A549 (cell line): Measurements from ENCODE around the gene CD7. TPM values are rescaled to one million over a fixed set of nuclear protein-coding genes. Genes with fewer than 3 reads are reported as not detected.

Experiments used
- ATAC-seq, 2 experiments: fragments of 200-7000 bp in 1 of 2; fragments of >200 bp in 1 of 2; cut with Nextera tagmentation in 1 of 2; cut with Tn5 transposase in 1 of 2; 3 replicates each; pipeline versions ENCODE4 v1.8.0 to v1.9.1; 2018 to 2020; ENCODE audit warnings: mild to moderate bottlenecking in 1 of 2, moderate library complexity in 1 of 2
- CTCF ChIA-PET: fragments of 300-600 bp; sonication (Branson Sonifier 250); formaldehyde crosslinking; extraction: SDS; loops from one replicate; lab custom pipeline; 2021; ENCODE audit warnings: antibody characterized with exemption, inconsistent platforms; lab: Yijun Ruan, JAX
- POLR2A ChIA-PET: fragments of 350-600 bp; formaldehyde crosslinking; extraction: SDS; loops from one replicate; lab custom pipeline; 2021; ENCODE audit warnings: antibody characterized with exemption, inconsistent platforms; lab: Yijun Ruan, JAX
- DNase-seq, 2 experiments: peaks; one replicate each; pipeline versions ENCODE4 v3.0.0 to v3.0.0-alpha.2; 2011 to 2016; ENCODE audit warnings: low read depth in 1 of 2, low spot score in 1 of 2
- FAIRE-seq: peaks from 2 replicates; lab custom pipeline; 2011; peaks lifted over from hg19 to GRCh38; lab: Jason Lieb, UNC
- H3K27ac ChIP-seq, 2 experiments: fragments of >200 bp; sonication (Bioruptor Twin); formaldehyde crosslinking; 3 replicates each; pipeline ENCODE4 v1.5.1; 2016 to 2017
- H3K4me1 ChIP-seq: fragments of >200 bp; sonication (Bioruptor Twin); formaldehyde crosslinking; 3 replicates; pipeline ENCODE4 v1.6.1; 2016
- H3K4me2 ChIP-seq: fragments of >200 bp; sonication (Bioruptor Twin); formaldehyde crosslinking; 3 replicates; pipeline ENCODE4 v1.6.1; 2016
- H3K4me3 ChIP-seq: fragments of >200 bp; sonication (Bioruptor Twin); formaldehyde crosslinking; 3 replicates; pipeline ENCODE4 v1.5.1; 2016
- H3K9me3 ChIP-seq: fragments of >200 bp; sonication (Bioruptor Twin); formaldehyde crosslinking; 3 replicates; pipeline ENCODE4 v1.6.1; 2016
- BHLHE40 ChIP-seq: IDR thresholded peaks from 2 replicates; pipeline ENCODE4 v1.6.1; 2012; ENCODE audit warnings: low read depth, low read length, inconsistent platforms
- CEBPB ChIP-seq, 2 experiments: fragments of >200 bp in 1 of 2; sonication (Bioruptor Twin) in 1 of 2; formaldehyde crosslinking in 1 of 2; IDR thresholded peaks; 2 replicates each; pipeline ENCODE4 v1.6.1; 2012 to 2016
- EHF ChIP-seq: fragments of 250-450 bp; sonication (Bioruptor Pico); IDR thresholded peaks from 2 replicates; pipeline ENCODE4 v1.5.0; 2020; ENCODE audit warnings: mild to moderate bottlenecking
- EHMT2 ChIP-seq: fragments of 200-600 bp; sonication (generic); IDR thresholded peaks from 2 replicates; pipeline ENCODE4 v1.6.1; 2016; ENCODE audit warnings: antibody characterized with exemption, low read depth, mild to moderate bottlenecking, moderate library complexity
- ESRRA ChIP-seq: fragments of 150-350 bp; IDR thresholded peaks from 2 replicates; pipeline ENCODE4 v1.6.1; 2014; ENCODE audit warnings: mild to moderate bottlenecking, low read length, borderline replicate concordance
- FOSB ChIP-seq: fragments of 250-450 bp; sonication (Bioruptor Pico); IDR thresholded peaks from 2 replicates; pipeline ENCODE4 v1.5.0; 2020; ENCODE audit warnings: mild to moderate bottlenecking, moderate library complexity
- HDAC2 ChIP-seq: fragments of 200-600 bp; sonication (generic); IDR thresholded peaks from 2 replicates; pipeline ENCODE4 v1.6.1; 2016
- KDM1A ChIP-seq: fragments of 200-600 bp; sonication (generic); IDR thresholded peaks from 2 replicates; pipeline ENCODE4 v1.6.1; 2016; ENCODE audit warnings: low read depth, mild to moderate bottlenecking
- MAZ ChIP-seq: fragments of 150-350 bp; IDR thresholded peaks from 2 replicates; pipeline ENCODE4 v1.6.1; 2014; ENCODE audit warnings: antibody characterized with exemption, low read depth, low read length, borderline replicate concordance
- MYC ChIP-seq: IDR thresholded peaks from 2 replicates; pipeline ENCODE4 v1.6.1; 2012; ENCODE audit warnings: mild to moderate bottlenecking, inconsistent platforms, low read length, improper control_type of control experiment, borderline replicate concordance
- NR3C1 ChIP-seq: fragments of >200 bp; sonication (Bioruptor Twin); formaldehyde crosslinking; IDR thresholded peaks from 3 replicates; pipeline ENCODE4 v1.6.1; 2017
- PHF8 ChIP-seq: fragments of 200-600 bp; sonication (generic); IDR thresholded peaks from 2 replicates; pipeline ENCODE4 v1.6.1; 2016; ENCODE audit warnings: low read depth, mild to moderate bottlenecking, antibody characterized with exemption, moderate library complexity, borderline replicate concordance
- POLR2AphosphoS2 ChIP-seq: conservative IDR thresholded peaks from 2 replicates; pipeline ENCODE4 v1.6.1; 2012; ENCODE audit warnings: low read length, improper control_type of control experiment, inconsistent platforms
- RAD21 ChIP-seq, 2 experiments: fragments of >200 bp in 1 of 2; sonication (Bioruptor Twin) in 1 of 2; formaldehyde crosslinking in 1 of 2; IDR thresholded peaks in 1 of 2; conservative IDR thresholded peaks in 1 of 2; 2 replicates in 1 of 2; 3 replicates in 1 of 2; pipeline ENCODE4 v1.6.1; 2012 to 2018; ENCODE audit warnings: inconsistent platforms in 1 of 2
- RNF2 ChIP-seq: fragments of 200-600 bp; sonication (generic); IDR thresholded peaks from 2 replicates; pipeline ENCODE4 v1.6.1; 2016; ENCODE audit warnings: low read depth, mild to moderate bottlenecking, antibody characterized with exemption, moderate library complexity, borderline replicate concordance
- TP53 ChIP-seq: fragments of 250-450 bp; sonication (Bioruptor Pico); IDR thresholded peaks from 2 replicates; pipeline ENCODE4 v1.5.0; 2021; ENCODE audit warnings: mild to moderate bottlenecking, moderate library complexity
- ZSCAN20 ChIP-seq: fragments of 250-450 bp; sonication (Bioruptor Pico); IDR thresholded peaks from 2 replicates; pipeline ENCODE4 v1.8.0; 2022; ENCODE audit warnings: mild to moderate bottlenecking, moderate library complexity
- WGBS: methylation state at CpG from one replicate; pipeline ENCODE4 v1.1.6; 2017; ENCODE audit errors: missing lambda C conversion rate; 5-methylcytosine and 5-hydroxymethylcytosine counted together
- polyA plus RNA-seq, 4 experiments: library from polyadenylated mRNA; depleted of rRNA in 3 of 4; stranded (reverse); fragments of >200 nt; fragmentation: RNase III in 1 of 4; extraction: RNeasy Plus Mini Kit Qiagen cat#74134 plus additional on column Dnase treatment in 1 of 4; gene quantifications; 2 replicates in 3 of 4; 3 replicates in 1 of 4; pipeline ENCODE4 v1.2.3, GENCODE V29; 2011 to 2017
- TF ChIP-seq, protein P1 (sequence below): fragments of 450-650 bp; IDR thresholded peaks from 2 replicates; pipeline ENCODE4 v1.6.1; 2014; ENCODE audit warnings: antibody characterized with exemption
- TF ChIP-seq, protein P2 (sequence below): fragments of >200 bp; sonication (Bioruptor Twin); formaldehyde crosslinking; IDR thresholded peaks from 3 replicates; pipeline ENCODE4 v1.5.1; 2016
- TF ChIP-seq, protein P3 (sequence below): fragments of 250-450 bp; sonication (Bioruptor Pico); IDR thresholded peaks from 2 replicates; pipeline ENCODE4 v1.5.0; 2020; ENCODE audit warnings: low read depth, mild to moderate bottlenecking, moderate library complexity
- TF ChIP-seq, protein P4 (sequence below): fragments of >200 bp; sonication (Bioruptor Twin); formaldehyde crosslinking; IDR thresholded peaks from 3 replicates; pipeline ENCODE4 v1.6.1; 2016
- TF ChIP-seq, protein P5 (sequence below): fragments of 200-600 bp; sonication (generic); IDR thresholded peaks from 2 replicates; pipeline ENCODE4 v1.6.1; 2016; ENCODE audit warnings: antibody characterized with exemption, mild to moderate bottlenecking, moderate library complexity

The CD7 gene
- polyA plus RNA-seq, 2 of the 4 experiments (the other 2 are of a cell fraction), result not detected

DNA sequence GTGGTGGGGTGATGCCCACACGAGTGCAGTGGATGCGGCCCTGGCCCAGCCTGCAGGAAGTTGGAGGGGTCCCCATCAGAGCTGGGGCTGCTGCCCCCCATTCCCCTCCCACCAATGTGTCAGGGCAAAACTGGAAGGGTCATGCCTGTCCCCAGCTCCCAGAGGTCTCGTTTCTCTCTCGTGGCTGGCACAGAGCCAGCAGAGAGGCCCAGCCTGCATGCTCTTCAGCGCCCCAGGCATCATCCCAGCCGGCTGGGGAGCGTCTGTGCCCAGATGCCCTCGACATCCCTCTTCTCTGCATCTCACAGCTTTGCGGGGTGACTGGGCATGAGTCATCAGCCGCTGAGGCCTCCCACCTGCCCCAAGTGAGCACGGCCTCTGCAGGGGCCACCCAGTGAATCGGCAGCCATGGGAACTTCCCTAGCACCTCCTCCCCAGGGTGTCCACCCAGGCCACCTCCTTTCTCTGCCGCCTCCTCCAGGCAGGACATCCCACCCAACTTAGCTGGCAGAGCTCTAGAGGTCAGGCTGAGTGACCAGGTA is 34.1 kb downstream of the CD7 start (continued):
- TF ChIP-seq, protein P1, sequence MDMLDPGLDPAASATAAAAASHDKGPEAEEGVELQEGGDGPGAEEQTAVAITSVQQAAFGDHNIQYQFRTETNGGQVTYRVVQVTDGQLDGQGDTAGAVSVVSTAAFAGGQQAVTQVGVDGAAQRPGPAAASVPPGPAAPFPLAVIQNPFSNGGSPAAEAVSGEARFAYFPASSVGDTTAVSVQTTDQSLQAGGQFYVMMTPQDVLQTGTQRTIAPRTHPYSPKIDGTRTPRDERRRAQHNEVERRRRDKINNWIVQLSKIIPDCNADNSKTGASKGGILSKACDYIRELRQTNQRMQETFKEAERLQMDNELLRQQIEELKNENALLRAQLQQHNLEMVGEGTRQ, result no peak
- TF ChIP-seq BHLHE40 (0 out of 2 replicates have a peak, but pooled peaks have one; percentile 25), POLR2AphosphoS2 (no peak), PHF8 (no peak), NR3C1 (no peak), EHF (CRISPR knock-in tag) (no peak), ZSCAN20 (CRISPR knock-in tag) (no peak), HDAC2 (no peak), RAD21 (conservative IDR thresholded peaks at IDR 0.05 in 1 of 2, IDR thresholded peaks at IDR 0.05 in 1 of 2) (no peak; a peak in 1 of 5 replicates), RNF2 (no peak), FOSB (no peak), KDM1A (no peak), MYC (peak; percentile 61; the same call in 1 of the 2 replicates)
- TF ChIP-seq, protein P2, sequence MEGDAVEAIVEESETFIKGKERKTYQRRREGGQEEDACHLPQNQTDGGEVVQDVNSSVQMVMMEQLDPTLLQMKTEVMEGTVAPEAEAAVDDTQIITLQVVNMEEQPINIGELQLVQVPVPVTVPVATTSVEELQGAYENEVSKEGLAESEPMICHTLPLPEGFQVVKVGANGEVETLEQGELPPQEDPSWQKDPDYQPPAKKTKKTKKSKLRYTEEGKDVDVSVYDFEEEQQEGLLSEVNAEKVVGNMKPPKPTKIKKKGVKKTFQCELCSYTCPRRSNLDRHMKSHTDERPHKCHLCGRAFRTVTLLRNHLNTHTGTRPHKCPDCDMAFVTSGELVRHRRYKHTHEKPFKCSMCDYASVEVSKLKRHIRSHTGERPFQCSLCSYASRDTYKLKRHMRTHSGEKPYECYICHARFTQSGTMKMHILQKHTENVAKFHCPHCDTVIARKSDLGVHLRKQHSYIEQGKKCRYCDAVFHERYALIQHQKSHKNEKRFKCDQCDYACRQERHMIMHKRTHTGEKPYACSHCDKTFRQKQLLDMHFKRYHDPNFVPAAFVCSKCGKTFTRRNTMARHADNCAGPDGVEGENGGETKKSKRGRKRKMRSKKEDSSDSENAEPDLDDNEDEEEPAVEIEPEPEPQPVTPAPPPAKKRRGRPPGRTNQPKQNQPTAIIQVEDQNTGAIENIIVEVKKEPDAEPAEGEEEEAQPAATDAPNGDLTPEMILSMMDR, result no peak
- TF ChIP-seq, protein P3, sequence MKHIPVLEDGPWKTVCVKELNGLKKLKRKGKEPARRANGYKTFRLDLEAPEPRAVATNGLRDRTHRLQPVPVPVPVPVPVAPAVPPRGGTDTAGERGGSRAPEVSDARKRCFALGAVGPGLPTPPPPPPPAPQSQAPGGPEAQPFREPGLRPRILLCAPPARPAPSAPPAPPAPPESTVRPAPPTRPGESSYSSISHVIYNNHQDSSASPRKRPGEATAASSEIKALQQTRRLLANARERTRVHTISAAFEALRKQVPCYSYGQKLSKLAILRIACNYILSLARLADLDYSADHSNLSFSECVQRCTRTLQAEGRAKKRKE (CRISPR knock-in tag), result no peak

DNA sequence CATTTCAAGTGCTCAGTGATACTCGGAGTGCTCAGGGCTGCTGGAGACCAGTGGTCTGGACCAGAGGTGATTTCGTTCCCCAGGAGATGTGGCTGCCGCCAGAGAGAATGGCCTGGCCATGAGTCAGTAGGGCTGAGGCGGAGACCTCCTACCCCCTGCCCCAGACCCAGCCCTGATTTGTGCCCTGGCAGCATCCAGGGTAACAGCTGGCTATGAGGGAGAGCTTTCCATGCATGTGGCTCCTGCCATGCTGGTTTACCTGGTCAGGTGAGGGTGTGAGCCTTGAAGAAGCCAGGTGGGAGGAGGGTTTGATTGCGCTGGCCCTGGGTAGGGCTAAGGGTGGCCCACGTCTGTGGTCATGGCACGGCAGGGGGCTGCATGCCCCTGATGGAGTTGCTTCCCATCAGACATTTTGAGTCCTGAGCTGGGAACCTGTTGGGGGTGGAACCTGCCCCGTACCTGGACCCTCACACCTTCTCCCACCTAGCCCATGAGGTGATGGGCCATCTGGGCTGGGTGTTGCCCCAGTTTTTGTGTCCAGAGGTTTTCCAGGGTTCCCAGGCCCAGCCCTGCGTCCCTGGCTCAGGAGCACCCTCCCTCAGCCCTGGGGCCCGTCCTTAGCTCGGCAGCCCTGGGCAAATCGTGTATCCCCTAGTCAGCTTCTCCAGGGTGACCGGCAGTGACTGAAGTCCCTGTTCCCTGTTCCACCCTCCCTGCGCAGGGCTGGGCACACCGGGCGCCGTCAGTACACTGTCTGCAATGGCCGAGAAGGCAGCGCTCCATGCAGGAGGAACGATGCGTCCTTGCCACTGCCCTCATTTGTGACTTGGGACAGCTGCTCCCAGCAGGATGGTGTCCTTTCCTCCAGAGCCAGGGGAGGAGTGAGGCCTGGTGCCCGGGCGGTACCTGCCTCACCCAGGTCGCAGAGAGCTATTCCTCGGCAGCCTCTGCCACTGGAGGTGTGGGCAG is 34.9 kb downstream of the CD7 start:
- CTCF ChIA-PET, result interaction anchor here (0.8 to 3.9 kb wide), 12 partner anchors 9 to 70 kb away, joined by 3 to 20 read pairs (median 10); partner anchors contain the start of genes CD7 and CSNK1D
- WGBS, result 85% methylated on average over 25 of the region's 25 CpGs
- no peak for TF ChIP-seq EHF (CRISPR knock-in tag)
- no peak for TF ChIP-seq TP53 (CRISPR knock-in tag)
- TF ChIP-seq MAZ, result no peak
- TF ChIP-seq, protein P1, result no peak
- no peak for TF ChIP-seq ESRRA
- TF ChIP-seq EHMT2, result no peak
- TF ChIP-seq, protein P4, sequence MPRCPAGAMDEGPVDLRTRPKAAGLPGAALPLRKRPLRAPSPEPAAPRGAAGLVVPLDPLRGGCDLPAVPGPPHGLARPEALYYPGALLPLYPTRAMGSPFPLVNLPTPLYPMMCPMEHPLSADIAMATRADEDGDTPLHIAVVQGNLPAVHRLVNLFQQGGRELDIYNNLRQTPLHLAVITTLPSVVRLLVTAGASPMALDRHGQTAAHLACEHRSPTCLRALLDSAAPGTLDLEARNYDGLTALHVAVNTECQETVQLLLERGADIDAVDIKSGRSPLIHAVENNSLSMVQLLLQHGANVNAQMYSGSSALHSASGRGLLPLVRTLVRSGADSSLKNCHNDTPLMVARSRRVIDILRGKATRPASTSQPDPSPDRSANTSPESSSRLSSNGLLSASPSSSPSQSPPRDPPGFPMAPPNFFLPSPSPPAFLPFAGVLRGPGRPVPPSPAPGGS, result no peak
- TF ChIP-seq, protein P5, sequence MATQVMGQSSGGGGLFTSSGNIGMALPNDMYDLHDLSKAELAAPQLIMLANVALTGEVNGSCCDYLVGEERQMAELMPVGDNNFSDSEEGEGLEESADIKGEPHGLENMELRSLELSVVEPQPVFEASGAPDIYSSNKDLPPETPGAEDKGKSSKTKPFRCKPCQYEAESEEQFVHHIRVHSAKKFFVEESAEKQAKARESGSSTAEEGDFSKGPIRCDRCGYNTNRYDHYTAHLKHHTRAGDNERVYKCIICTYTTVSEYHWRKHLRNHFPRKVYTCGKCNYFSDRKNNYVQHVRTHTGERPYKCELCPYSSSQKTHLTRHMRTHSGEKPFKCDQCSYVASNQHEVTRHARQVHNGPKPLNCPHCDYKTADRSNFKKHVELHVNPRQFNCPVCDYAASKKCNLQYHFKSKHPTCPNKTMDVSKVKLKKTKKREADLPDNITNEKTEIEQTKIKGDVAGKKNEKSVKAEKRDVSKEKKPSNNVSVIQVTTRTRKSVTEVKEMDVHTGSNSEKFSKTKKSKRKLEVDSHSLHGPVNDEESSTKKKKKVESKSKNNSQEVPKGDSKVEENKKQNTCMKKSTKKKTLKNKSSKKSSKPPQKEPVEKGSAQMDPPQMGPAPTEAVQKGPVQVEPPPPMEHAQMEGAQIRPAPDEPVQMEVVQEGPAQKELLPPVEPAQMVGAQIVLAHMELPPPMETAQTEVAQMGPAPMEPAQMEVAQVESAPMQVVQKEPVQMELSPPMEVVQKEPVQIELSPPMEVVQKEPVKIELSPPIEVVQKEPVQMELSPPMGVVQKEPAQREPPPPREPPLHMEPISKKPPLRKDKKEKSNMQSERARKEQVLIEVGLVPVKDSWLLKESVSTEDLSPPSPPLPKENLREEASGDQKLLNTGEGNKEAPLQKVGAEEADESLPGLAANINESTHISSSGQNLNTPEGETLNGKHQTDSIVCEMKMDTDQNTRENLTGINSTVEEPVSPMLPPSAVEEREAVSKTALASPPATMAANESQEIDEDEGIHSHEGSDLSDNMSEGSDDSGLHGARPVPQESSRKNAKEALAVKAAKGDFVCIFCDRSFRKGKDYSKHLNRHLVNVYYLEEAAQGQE, result no peak
- TF ChIP-seq CEBPB (IDR thresholded peaks at IDR 0.05), result no peak
- peak overlapping the region; percentile 82 to 87 for H3K27ac ChIP-seq
- DNase-seq, result no peak
- H3K4me1 ChIP-seq, result peaks cover 40% of the 10 kb centered on the region
- H3K4me2 ChIP-seq, result peak overlapping the region; percentile 50
- no peak for FAIRE-seq
- peak; percentile 16 to 44; a peak in 4 of 6 replicates for ATAC-seq
- H3K9me3 ChIP-seq, result peaks cover 9% of the 10 kb centered on the region
- POLR2A ChIA-PET, result interaction anchor here (1.0 to 4.3 kb wide), 4 partner anchors 9 to 15 kb away, joined by 4 to 39 read pairs (median 13); partner anchors contain the start of gene CSNK1D
- no peak overlapping the region for H3K4me3 ChIP-seq
